Measurements from ENCODE around the gene DNASE1L1.

DNA sequence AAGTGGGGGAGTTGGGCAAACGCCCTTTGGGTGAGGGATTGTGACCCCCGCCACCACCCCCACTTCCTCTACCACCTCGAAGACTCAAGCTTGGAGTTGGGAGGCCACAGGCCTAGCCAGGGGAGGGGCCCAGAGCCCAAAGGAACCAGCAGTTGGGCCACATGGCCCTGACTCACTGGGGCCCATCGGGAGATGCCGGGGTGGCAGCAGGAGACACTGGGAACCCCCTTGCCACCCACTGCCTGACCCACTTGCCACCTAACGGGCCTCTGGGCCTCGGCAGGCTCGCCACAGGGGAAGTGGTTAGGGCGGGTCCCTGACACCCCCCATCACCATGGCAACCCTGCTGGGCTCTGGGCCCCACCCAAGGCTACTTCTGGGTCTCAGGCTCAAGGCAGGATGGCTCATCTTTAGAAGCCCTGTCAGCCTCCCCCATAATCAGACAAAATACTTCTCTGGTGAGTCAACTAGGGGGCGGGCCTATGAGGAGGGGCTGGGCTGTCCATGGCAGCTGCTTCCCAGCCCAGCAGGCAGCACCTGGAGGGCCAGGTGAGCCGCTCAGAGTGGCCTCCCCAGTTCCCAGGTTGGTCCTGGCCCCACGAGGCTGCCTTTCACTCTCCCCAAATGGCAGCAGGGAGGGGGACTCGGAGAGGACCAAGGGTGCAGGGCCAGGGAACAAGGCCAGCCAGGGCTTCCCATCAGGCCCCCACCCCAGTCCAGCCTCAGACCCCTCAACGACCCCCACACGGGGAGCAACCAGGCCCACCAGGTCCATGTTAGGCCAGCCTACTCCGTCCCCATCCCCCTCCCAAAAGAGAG, 40.2 kb downstream of the DNASE1L1 start:
- TF ChIP-seq, protein P1, sequence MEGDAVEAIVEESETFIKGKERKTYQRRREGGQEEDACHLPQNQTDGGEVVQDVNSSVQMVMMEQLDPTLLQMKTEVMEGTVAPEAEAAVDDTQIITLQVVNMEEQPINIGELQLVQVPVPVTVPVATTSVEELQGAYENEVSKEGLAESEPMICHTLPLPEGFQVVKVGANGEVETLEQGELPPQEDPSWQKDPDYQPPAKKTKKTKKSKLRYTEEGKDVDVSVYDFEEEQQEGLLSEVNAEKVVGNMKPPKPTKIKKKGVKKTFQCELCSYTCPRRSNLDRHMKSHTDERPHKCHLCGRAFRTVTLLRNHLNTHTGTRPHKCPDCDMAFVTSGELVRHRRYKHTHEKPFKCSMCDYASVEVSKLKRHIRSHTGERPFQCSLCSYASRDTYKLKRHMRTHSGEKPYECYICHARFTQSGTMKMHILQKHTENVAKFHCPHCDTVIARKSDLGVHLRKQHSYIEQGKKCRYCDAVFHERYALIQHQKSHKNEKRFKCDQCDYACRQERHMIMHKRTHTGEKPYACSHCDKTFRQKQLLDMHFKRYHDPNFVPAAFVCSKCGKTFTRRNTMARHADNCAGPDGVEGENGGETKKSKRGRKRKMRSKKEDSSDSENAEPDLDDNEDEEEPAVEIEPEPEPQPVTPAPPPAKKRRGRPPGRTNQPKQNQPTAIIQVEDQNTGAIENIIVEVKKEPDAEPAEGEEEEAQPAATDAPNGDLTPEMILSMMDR (IDR thresholded peaks at IDR 0.05; ENCODE audit: low read length) = no peak
- TF ChIP-seq EZH2 (IDR thresholded peaks at IDR 0.05; ENCODE audit: borderline replicate concordance, low read length) = no peak

All from OCI-LY1 (cell line).